ENCODE data around the gene ANG.
"Not testable (repeated sequence)": the region's sequence is repeated elsewhere in the genome, so short reads cannot be mapped to it uniquely, and the experiment has no call there.

ANG gene

DNA sequence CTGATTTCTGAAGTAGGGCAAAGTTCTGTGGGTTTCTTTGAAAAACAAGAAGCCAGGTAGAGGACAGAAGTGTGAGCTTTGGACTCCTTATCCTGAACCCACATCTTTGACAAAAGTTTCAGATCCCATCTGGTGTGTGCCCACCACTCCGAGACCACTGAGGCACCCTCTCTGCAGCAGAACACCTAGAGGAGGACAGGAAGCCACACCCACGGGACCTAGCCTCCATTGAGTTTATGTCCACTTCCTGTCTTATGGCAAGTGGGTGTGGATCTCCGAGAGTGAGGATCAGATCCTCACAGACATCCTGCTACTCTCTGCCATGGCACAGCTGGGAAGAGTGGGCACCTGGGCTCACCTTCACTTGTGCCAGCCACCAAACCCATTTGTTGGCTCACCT, 30.3 kb upstream of the ANG start:
- Histone ChIP-seq H3K4me3 (ENCODE audit: low read depth in 1 of 2, low read length in 2 of 2) (no peak overlapping the region), H3K36me3 (ENCODE audit: control insufficient read depth in 1 of 2, insufficient read depth in 2 of 2, low read length in 2 of 2) (no peaks in the 10 kb centered on the region), H3K4me1 (ENCODE audit: control insufficient read depth in 1 of 2, insufficient read depth in 2 of 2, low read length in 2 of 2) (peaks cover 0 to 7% of the 10 kb centered on the region in 2 donors), H3K9me3 (ENCODE audit: control insufficient read depth in 1 of 2, low read length in 2 of 2) (no peaks in the 10 kb centered on the region), H3K27me3 (ENCODE audit: low read depth, low read length) (peaks cover 39% of the 10 kb centered on the region), H3K27ac (ENCODE audit: low read length) (no peak overlapping the region)

DNA sequence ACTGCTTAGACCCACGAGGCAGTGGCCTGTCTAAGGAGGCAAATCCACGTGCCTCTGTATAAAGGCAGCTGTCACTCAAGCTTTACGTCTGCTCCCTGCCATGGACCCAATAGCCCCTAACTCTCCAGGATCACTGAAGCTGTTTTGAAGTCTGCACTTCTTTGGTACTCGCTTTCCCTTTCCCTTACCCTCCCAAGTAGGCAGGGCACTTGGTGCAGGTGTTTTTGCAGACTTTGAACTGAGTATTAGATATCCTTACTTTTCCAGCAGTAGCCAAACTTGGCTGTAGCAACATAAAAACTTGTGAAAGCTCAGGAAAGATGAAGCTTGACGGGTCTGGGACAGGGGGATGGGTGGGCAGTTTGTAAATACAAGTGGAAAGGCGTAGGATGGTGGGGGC, 29.2 kb upstream of the ANG start:
- H3K36me3 ChIP-seq (ENCODE audit: control insufficient read depth in 1 of 2, insufficient read depth in 2 of 2, low read length in 2 of 2), result no peaks in the 10 kb centered on the region
- H3K4me1 ChIP-seq (ENCODE audit: control insufficient read depth in 1 of 2, insufficient read depth in 2 of 2, low read length in 2 of 2), result peaks cover 0 to 13% of the 10 kb centered on the region in 2 donors
- no peak overlapping the region for H3K4me3 ChIP-seq (ENCODE audit: low read depth in 1 of 2, low read length in 2 of 2)
- no peak overlapping the region for H3K27ac ChIP-seq (ENCODE audit: low read length)
- H3K27me3 ChIP-seq (ENCODE audit: low read depth, low read length), result peaks cover 31% of the 10 kb centered on the region
- no peaks in the 10 kb centered on the region for H3K9me3 ChIP-seq (ENCODE audit: control insufficient read depth in 1 of 2, low read length in 2 of 2)

DNA sequence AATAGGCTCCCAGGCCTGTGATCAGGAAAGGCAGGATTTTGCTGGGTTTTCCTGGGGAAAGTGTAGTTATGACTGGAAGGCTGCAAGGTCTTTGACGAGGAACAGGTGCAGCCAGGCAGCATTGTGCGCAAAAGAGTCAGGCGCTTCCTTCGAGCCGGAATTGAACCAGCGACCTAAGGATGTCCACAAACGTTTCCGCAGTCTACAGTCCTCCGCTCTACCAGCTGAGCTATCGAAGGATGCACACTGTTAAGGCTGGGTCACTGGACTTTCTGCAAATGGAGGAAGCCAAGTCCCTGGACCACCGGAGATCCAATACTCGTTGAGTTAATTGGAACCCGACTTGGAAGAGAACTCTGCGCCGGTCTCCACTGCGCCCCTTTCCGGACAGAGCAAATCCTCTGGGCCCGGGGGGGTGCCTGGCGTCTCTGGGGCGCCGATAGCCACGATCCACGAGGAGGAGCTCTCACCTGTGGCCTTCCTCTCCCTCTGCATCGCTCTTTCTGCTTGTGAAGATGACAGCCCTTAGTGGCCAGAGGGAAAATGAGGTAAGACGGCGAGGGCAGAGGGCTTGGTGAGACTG, 28.7 kb upstream of the ANG start:
- H3K9me3 ChIP-seq (ENCODE audit: control insufficient read depth in 1 of 2, low read length in 2 of 2), result no peaks in the 10 kb centered on the region
- H3K27ac ChIP-seq (ENCODE audit: low read length), result no peak overlapping the region
- no peaks in the 10 kb centered on the region for H3K36me3 ChIP-seq (ENCODE audit: control insufficient read depth in 1 of 2, insufficient read depth in 2 of 2, low read length in 2 of 2)
- H3K4me3 ChIP-seq (ENCODE audit: low read depth in 1 of 2, low read length in 2 of 2), result no peak overlapping the region
- peaks cover 0 to 13% of the 10 kb centered on the region in 2 donors for H3K4me1 ChIP-seq (ENCODE audit: control insufficient read depth in 1 of 2, insufficient read depth in 2 of 2, low read length in 2 of 2)
- peaks cover 31% of the 10 kb centered on the region for H3K27me3 ChIP-seq (ENCODE audit: low read depth, low read length)

DNA sequence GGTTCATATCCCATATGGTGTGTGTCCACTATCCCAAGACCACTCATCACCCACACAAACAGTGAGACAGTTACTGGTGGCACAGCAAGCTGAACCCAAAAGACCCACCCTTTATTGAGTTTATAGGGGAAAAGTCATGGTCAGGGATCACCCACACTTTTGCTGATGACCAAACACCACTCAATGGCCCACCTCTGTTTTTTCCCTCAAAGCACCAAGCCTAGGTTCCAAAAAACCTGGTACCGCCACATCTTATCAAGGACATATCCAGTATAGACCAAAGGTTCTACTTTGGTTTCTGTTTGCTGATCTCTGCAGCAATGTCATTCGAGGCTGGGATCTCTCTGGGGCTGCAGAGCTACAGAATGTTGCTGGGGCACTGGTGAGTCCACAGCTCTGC, 27.4 kb upstream of the ANG start:
- Histone ChIP-seq H3K9me3 (ENCODE audit: control insufficient read depth in 1 of 2, low read length in 2 of 2) (no peaks in the 10 kb centered on the region), H3K4me3 (ENCODE audit: low read depth in 1 of 2, low read length in 2 of 2) (no peak overlapping the region), H3K4me1 (ENCODE audit: control insufficient read depth in 1 of 2, insufficient read depth in 2 of 2, low read length in 2 of 2) (peaks cover 0 to 13% of the 10 kb centered on the region in 2 donors), H3K27me3 (ENCODE audit: low read depth, low read length) (peaks cover 22% of the 10 kb centered on the region), H3K27ac (ENCODE audit: low read length) (no peak overlapping the region), H3K36me3 (ENCODE audit: control insufficient read depth in 1 of 2, insufficient read depth in 2 of 2, low read length in 2 of 2) (no peaks in the 10 kb centered on the region)

DNA sequence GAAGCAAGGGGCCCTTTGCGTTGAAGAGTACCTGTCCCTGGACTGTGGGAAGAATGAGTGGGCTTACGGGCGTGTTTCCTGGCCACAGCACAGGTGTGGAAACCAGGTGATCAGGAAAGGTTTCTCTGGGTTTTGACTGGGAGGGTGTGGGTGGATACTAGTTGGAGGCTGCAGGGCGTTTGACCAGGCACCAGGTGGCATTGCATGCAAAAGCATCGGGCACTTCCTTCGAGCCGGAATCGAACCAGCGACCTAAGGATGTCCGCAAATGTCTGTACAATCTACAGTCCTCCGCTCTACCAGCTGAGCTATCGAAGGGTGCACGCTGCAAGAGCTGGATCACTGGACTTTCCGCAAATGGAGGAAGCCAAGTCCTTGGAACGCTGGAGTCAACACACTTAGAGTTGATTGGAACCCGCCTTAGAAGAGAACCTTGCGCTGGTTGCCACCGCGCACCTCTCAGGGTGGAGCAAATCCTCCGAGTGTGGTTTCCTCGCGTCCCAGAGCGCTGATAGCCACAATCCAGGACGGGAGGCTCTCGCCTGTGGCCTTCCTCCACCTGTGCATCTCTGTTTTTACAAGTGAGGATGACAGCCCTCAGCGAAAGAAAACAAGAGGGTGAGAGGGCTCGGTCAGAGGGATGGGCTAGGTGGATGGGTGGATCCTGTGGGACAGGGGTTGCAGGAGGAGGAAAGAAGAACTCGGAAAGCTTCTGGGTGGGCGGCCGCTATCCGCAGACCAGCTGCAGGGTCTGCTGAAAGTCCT, 25.4 kb upstream of the ANG start:
- Histone ChIP-seq H3K27me3 (ENCODE audit: low read depth, low read length) (peaks cover 7% of the 10 kb centered on the region), H3K4me1 (ENCODE audit: control insufficient read depth in 1 of 2, insufficient read depth in 2 of 2, low read length in 2 of 2) (peaks cover 0 to 13% of the 10 kb centered on the region in 2 donors), H3K9me3 (ENCODE audit: control insufficient read depth in 1 of 2, low read length in 2 of 2) (no peaks in the 10 kb centered on the region), H3K27ac (ENCODE audit: low read length) (no peak overlapping the region), H3K4me3 (ENCODE audit: low read depth in 1 of 2, low read length in 2 of 2) (peak overlapping the region; percentile 35 to 49), H3K36me3 (ENCODE audit: control insufficient read depth in 1 of 2, insufficient read depth in 2 of 2, low read length in 2 of 2) (no peaks in the 10 kb centered on the region)

DNA sequence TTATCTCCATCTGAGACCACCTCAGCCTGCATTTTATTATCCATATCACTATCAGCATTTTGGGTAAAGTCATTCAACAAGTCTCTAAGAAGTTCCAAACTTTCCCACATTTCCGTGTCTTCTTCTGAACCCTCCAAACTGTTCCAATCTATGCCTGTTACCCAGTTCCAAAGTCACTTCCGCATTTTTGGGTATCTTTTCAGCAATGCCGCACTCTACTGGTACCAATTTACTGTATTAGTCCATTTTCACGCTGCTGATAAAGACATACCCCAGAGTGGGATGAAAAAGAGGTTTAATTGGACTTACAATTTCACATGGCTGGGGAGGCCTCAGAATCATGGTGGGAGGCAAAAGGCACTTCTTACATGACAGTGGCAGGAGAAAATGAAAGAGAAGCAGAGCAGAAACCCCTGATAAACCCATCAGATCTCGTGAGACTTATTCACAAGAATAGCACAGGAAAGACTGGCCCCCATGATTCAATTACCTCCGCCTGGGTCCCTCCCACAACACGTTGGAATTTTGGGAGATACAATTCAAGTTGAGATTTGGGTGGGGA, 22.1 kb upstream of the ANG start:
- not testable (repeated sequence) for H3K9me3 ChIP-seq (ENCODE audit: control insufficient read depth in 1 of 2, low read length in 2 of 2); H3K27me3 ChIP-seq (ENCODE audit: low read depth, low read length); H3K36me3 ChIP-seq (ENCODE audit: control insufficient read depth in 1 of 2, insufficient read depth in 2 of 2, low read length in 2 of 2); H3K4me3 ChIP-seq (ENCODE audit: low read depth in 1 of 2, low read length in 2 of 2); H3K27ac ChIP-seq (ENCODE audit: low read length)
- H3K4me1 ChIP-seq (ENCODE audit: control insufficient read depth in 1 of 2, insufficient read depth in 2 of 2, low read length in 2 of 2), result peaks cover 0 to 13% of the 10 kb centered on the region in 2 donors

DNA sequence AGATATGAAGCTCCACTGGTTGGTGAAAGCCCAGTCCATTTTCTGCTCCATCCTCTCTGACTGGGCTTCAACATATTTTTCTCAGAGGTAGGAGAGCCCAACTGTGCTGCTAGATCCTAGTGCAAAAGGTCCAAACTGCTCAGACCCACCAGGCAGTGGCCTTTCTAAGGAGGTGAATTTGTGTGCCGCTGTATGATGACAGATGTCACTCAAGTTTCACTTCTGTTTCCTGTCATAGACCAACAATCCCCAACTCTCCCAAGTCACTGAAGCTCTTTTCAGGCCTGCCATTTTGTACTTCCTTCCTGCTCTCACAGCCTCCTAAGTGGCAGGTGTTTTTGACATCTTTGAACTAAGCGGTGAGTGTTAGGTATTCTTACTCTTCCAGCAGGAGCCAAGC, 20.6 kb upstream of the ANG start:
- Histone ChIP-seq H3K4me3 (ENCODE audit: low read depth in 1 of 2, low read length in 2 of 2) (no peak overlapping the region), H3K9me3 (ENCODE audit: control insufficient read depth in 1 of 2, low read length in 2 of 2) (no peaks in the 10 kb centered on the region), H3K4me1 (ENCODE audit: control insufficient read depth in 1 of 2, insufficient read depth in 2 of 2, low read length in 2 of 2) (peaks cover 0 to 8% of the 10 kb centered on the region in 2 donors), H3K27ac (ENCODE audit: low read length) (no peak overlapping the region), H3K27me3 (ENCODE audit: low read depth, low read length) (no peaks in the 10 kb centered on the region), H3K36me3 (ENCODE audit: control insufficient read depth in 1 of 2, insufficient read depth in 2 of 2, low read length in 2 of 2) (no peaks in the 10 kb centered on the region)

DNA sequence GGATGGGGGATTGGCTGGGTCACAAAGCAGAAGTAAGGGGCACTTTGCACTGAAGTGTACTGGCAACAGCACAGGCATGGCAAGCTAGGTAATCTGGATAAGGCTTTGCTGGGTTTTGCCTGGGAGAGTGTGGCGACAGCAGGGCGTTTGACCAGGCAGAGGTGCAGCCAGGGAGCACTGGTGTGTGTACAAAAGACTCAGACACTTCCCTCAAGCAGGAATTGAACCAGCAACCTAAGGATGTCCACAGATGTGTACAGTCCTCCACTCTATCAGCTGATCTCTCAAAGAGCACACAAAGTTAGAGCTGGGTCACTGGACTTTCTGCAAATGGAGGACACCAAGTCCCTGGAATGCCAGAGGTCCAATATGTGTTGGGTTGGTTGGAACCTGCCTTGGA, 19.6 kb upstream of the ANG start:
- H3K4me1 ChIP-seq (ENCODE audit: control insufficient read depth in 1 of 2, insufficient read depth in 2 of 2, low read length in 2 of 2), result no peaks in the 10 kb centered on the region
- H3K27ac ChIP-seq (ENCODE audit: low read length), result no peak overlapping the region
- no peaks in the 10 kb centered on the region for H3K9me3 ChIP-seq (ENCODE audit: control insufficient read depth in 1 of 2, low read length in 2 of 2)
- no peaks in the 10 kb centered on the region for H3K36me3 ChIP-seq (ENCODE audit: control insufficient read depth in 1 of 2, insufficient read depth in 2 of 2, low read length in 2 of 2)
- no peaks in the 10 kb centered on the region for H3K27me3 ChIP-seq (ENCODE audit: low read depth, low read length)
- no peak overlapping the region for H3K4me3 ChIP-seq (ENCODE audit: low read depth in 1 of 2, low read length in 2 of 2)

DNA sequence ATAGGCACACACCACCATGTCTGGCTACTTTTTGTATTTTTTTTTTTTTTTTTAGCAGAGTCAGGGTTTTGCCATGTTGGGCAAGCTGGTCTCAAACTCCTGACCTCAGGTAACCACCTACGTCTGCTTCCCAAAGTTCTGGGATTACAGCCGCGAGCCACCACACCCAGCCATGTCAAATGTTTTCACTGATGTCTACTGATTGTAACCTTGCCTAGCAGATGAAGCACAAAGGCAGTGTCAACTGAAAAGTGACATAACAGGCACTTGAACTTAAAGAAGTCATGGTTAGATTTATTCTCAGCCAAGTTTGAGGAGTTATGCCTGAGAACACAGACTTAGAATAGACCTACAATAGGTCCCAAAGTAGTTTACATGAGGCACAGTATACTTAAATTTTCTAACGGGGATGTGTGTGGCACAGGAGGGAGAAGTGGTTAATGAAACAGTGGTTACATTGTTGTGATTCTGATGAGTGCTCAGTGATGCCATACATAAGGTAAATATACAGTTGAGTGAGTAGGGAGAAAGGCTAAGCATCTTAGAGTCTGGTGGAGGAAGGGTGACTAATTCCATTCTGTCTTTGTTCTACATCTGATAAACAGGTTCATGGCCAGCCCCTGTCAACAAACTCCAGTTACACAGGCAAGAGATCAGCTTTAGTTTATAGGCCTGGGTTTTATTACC, 16.8 kb upstream of the ANG start:
- Histone ChIP-seq H3K27me3 (ENCODE audit: low read depth, low read length) (no peaks in the 10 kb centered on the region), H3K27ac (ENCODE audit: low read length) (no peak overlapping the region), H3K9me3 (ENCODE audit: control insufficient read depth in 1 of 2, low read length in 2 of 2) (no peaks in the 10 kb centered on the region)

DNA sequence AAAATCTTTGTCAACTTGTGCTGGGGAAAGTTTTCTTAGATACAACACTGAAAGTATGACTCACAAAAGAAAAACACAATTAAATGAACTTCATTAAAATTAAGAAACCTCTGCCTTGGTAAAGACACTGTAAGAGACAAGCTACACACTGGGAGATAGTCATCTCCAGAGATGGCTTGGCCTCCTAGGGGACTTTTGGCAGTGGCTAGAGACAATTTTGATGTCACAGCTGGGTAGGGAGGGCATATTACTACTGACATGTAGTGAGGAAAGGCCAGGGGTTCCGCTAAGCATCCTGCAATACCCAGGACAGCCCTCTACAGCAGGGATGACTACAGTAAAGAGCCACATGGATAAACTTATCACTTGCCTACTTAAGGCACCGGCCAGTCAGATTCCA, 12.9 kb upstream of the ANG start:
- no peak overlapping the region for H3K27ac ChIP-seq (ENCODE audit: low read length)
- H3K27me3 ChIP-seq (ENCODE audit: low read depth, low read length), result no peaks in the 10 kb centered on the region
- peaks cover 5 to 6% of the 10 kb centered on the region in 2 donors for H3K4me1 ChIP-seq (ENCODE audit: control insufficient read depth in 1 of 2, insufficient read depth in 2 of 2, low read length in 2 of 2)
- H3K4me3 ChIP-seq (ENCODE audit: low read depth in 1 of 2, low read length in 2 of 2), result no peak overlapping the region
- no peaks in the 10 kb centered on the region for H3K9me3 ChIP-seq (ENCODE audit: control insufficient read depth in 1 of 2, low read length in 2 of 2)
- H3K36me3 ChIP-seq (ENCODE audit: control insufficient read depth in 1 of 2, insufficient read depth in 2 of 2, low read length in 2 of 2), result no peaks in the 10 kb centered on the region

More for the DNA sequence above, 16.8 kb upstream of the ANG start:
- no peak overlapping the region for H3K4me3 ChIP-seq (ENCODE audit: low read depth in 1 of 2, low read length in 2 of 2)
- no peaks in the 10 kb centered on the region for H3K4me1 ChIP-seq (ENCODE audit: control insufficient read depth in 1 of 2, insufficient read depth in 2 of 2, low read length in 2 of 2)
- H3K36me3 ChIP-seq (ENCODE audit: control insufficient read depth in 1 of 2, insufficient read depth in 2 of 2, low read length in 2 of 2), result no peaks in the 10 kb centered on the region

DNA sequence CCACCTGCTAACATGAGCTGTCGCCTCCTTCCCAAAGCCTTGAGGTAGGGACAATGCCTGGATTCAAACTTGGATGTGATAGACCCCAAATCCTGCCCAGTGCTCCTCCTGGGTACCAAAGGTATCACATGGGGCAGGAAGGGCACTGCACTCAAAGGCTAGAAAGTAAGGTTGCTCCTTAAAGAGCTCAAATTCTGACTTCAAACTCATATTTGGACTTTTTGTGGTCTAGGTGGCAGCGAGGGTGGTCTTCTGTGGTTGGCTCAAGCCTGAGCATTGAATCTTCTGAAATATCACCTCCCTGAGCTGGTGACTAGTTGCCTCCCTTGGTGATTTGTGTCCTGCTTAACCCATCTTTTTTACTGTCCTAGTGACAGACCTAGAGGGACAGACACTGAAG, 12.5 kb upstream of the ANG start:
- no peak overlapping the region for H3K4me3 ChIP-seq (ENCODE audit: low read depth in 1 of 2, low read length in 2 of 2)
- H3K27ac ChIP-seq (ENCODE audit: low read length), result no peak overlapping the region
- no peaks in the 10 kb centered on the region for H3K27me3 ChIP-seq (ENCODE audit: low read depth, low read length)
- peaks cover 9% of the 10 kb centered on the region in 2 donors for H3K4me1 ChIP-seq (ENCODE audit: control insufficient read depth in 1 of 2, insufficient read depth in 2 of 2, low read length in 2 of 2)
- no peaks in the 10 kb centered on the region for H3K36me3 ChIP-seq (ENCODE audit: control insufficient read depth in 1 of 2, insufficient read depth in 2 of 2, low read length in 2 of 2)
- H3K9me3 ChIP-seq (ENCODE audit: control insufficient read depth in 1 of 2, low read length in 2 of 2), result no peaks in the 10 kb centered on the region

Measured in muscle layer of duodenum (tissue), 2 donors.